Type B pancreatic cell (in vitro differentiated cells): Measurements from ENCODE around the gene FABP3. TPM values are rescaled to one million over a fixed set of nuclear protein-coding genes. Genes with fewer than 3 reads are reported as not detected.

Experiments
- DNase-seq: peaks from one replicate; pipeline ENCODE4 v3.0.0; 2021; ENCODE audit warnings: mixed read lengths; ENCODE audit not compliant: unreplicated experiment; ENCODE audit errors: extremely low spot score
- H3K27ac Mint-ChIP-seq: 2 replicates; pipeline ENCODE4 v1.8.0; 2021; ENCODE audit warnings: mild to moderate bottlenecking, mixed read lengths
- H3K27me3 Mint-ChIP-seq: 2 replicates; pipeline ENCODE4 v1.8.0; 2021; ENCODE audit warnings: mixed read lengths
- H3K36me3 Mint-ChIP-seq: 2 replicates; pipeline ENCODE4 v1.8.0; 2021; ENCODE audit warnings: mixed read lengths
- H3K4me1 Mint-ChIP-seq: one replicate; pipeline ENCODE4 v1.8.0; 2021; ENCODE audit warnings: mixed read lengths; ENCODE audit not compliant: unreplicated experiment
- H3K4me3 Mint-ChIP-seq: 2 replicates; pipeline ENCODE4 v1.8.0; 2021; ENCODE audit warnings: mild to moderate bottlenecking, mixed read lengths
- H3K9me3 Mint-ChIP-seq: 2 replicates; pipeline ENCODE4 v1.8.0; 2021; ENCODE audit warnings: mixed read lengths
- total RNA-seq: library from RNA; stranded (reverse); gene quantifications from 2 replicates; pipeline ENCODE4 v1.2.1, GENCODE V29; 2021; ENCODE audit warnings: low replicate concordance
- TF ChIP-seq, protein P1 (sequence below): fragments of 200-600 bp; sonication (generic); conservative IDR thresholded peaks from 2 replicates; pipeline ENCODE4 v1.5.0; 2021; ENCODE audit warnings: antibody characterized with exemption, mild to moderate bottlenecking

FABP3 gene
- total RNA-seq, 1 donor from 2014 or later, result 16.4 TPM

DNA sequence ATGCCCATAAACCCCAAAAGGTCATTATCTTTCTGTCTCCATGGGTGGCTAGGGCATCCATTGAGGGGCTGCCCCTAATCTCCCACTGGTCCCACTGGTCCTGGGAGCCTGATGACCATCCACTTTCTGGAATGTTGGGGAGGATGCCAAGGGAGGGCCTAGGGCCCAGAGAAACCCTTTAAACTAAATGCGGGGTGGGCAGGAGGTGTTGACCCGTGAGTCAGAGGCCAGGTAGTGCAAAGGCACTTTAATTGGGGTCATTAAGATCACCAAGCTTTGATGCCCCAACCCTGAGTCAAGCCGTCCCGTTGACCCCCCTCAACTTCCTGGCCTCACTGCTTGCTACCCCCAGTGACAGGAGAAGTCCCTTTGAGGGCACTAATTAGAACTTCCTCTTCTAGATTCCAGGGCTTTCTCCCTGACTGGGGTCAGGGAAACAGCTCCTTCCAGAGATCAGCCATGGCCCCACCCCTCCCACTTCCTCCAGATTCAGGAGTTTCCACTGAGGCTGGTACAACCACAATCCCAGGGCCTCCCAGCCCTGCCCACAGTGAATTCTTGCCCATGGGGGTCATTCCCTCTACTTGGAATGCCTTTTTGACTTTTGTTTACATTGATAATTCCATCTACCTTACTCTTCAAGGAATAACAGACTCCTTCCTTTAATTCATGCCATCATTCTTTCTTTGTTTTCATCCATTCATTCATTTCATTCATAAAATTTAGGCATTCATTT lies 24.7 kb upstream of the FABP3 start:
- no peak for DNase-seq
- Mint-ChIP-seq H3K27me3 (no peaks in the 10 kb centered on the region), H3K9me3 (no peaks in the 10 kb centered on the region), H3K4me1 (peaks cover 19% of the 10 kb centered on the region), H3K36me3 (no peaks in the 10 kb centered on the region), H3K27ac (no peak overlapping the region), H3K4me3 (no peak overlapping the region)
- TF ChIP-seq, protein P1, sequence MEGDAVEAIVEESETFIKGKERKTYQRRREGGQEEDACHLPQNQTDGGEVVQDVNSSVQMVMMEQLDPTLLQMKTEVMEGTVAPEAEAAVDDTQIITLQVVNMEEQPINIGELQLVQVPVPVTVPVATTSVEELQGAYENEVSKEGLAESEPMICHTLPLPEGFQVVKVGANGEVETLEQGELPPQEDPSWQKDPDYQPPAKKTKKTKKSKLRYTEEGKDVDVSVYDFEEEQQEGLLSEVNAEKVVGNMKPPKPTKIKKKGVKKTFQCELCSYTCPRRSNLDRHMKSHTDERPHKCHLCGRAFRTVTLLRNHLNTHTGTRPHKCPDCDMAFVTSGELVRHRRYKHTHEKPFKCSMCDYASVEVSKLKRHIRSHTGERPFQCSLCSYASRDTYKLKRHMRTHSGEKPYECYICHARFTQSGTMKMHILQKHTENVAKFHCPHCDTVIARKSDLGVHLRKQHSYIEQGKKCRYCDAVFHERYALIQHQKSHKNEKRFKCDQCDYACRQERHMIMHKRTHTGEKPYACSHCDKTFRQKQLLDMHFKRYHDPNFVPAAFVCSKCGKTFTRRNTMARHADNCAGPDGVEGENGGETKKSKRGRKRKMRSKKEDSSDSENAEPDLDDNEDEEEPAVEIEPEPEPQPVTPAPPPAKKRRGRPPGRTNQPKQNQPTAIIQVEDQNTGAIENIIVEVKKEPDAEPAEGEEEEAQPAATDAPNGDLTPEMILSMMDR, result no peak

DNA sequence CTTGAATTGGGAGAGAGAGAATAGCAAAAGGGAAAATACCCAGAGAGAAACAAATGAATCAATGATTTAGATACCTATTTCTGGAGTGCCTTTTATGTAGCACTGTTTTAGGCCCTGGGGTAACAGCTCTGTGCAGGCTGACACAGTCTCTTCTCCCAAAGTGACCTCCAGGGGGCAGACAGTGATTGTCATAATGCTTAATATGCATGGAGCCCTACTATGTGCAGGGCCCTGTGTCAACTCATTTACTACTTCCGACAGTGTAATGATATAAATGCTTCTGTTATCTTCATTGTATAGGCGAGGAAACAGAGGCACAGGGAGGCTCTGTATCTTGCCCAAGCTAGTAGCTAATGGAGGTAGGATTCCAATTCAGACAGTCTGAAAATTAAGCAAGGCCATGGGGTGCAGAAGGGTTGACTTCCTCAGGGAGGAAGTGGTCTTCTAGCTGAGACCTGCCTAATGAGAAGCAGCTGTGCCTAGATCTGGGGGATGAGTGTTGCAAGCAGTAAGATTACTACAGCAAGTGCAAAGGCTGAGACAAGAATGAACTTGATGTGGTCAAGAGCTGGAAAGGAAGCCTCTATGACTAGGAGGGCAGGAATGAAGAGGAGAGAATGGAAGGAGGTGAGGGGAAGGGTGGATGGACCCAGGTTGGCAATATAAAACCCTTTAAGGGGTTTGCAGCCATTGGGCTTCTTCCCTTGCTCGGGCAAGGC lies 23.9 kb upstream of the FABP3 start:
- TF ChIP-seq, protein P1, result peak; percentile 57
- H3K36me3 Mint-ChIP-seq, result no peaks in the 10 kb centered on the region
- no peak overlapping the region for H3K27ac Mint-ChIP-seq
- DNase-seq, result no peak
- H3K27me3 Mint-ChIP-seq, result no peaks in the 10 kb centered on the region
- H3K9me3 Mint-ChIP-seq, result no peaks in the 10 kb centered on the region
- H3K4me1 Mint-ChIP-seq, result peaks cover 19% of the 10 kb centered on the region
- peak overlapping the region; percentile 7 for H3K4me3 Mint-ChIP-seq

DNA sequence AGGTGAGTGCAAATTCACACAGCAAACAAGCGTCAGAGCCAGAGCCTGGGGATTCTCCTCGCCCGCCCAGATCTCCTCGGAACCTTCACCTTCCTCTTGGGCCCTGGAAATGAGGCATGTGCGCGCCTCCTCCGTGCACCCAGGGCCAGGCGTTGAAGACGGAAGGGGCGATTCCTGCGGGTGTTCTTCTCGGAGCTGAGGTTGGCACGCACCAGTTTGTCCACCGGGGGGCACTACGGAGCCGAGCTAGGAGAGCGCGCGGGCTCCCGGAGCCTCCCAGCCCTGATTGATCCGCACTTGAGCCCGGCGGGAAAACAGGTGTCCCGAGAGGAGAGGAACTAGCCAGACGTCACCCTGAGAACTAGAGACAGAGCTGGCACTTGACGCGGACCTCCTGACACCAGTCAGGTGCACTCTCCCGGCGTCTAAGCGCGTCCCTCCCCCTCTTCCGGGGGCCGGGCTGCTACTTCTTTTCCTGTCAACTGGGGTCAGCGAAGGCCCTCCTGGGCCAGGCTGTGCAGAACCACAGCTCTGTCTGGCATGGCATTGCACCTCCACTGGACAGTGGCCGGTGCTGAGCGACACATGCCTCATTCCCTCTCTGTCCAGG lies 21.8 kb upstream of the FABP3 start:
- Mint-ChIP-seq H3K9me3 (no peaks in the 10 kb centered on the region), H3K27me3 (no peaks in the 10 kb centered on the region), H3K4me1 (peaks cover 25% of the 10 kb centered on the region), H3K36me3 (no peaks in the 10 kb centered on the region), H3K4me3 (peak overlapping the region; percentile 76), H3K27ac (peak overlapping the region; percentile 80)
- TF ChIP-seq, protein P1, result peak; percentile 97
- DNase-seq, result peak; percentile 89

DNA sequence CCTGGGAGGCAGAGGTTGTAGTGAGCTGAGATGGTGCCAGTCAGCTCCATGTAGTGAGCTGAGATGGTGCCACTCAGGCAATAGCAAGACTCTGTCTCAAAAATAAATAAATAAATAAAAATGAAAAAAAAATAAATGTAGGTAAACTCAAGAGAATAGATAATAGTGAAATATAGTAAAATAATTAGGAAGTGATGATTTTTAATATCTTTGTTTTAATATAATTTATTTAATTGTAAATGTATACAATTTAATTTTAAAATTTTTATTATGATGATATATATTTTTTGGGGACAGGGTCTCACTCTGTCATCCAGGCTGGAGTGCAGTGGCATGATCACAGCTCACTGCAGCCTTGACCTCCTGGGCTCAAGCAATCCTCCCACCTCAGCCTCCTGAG lies 20.6 kb upstream of the FABP3 start:
- H3K4me1 Mint-ChIP-seq, result peaks cover 25% of the 10 kb centered on the region
- TF ChIP-seq, protein P1, result no peak
- no peak overlapping the region for H3K4me3 Mint-ChIP-seq
- no peak for DNase-seq
- H3K36me3 Mint-ChIP-seq, result no peaks in the 10 kb centered on the region
- no peak overlapping the region for H3K27ac Mint-ChIP-seq
- H3K27me3 Mint-ChIP-seq, result no peaks in the 10 kb centered on the region
- H3K9me3 Mint-ChIP-seq, result no peaks in the 10 kb centered on the region

DNA sequence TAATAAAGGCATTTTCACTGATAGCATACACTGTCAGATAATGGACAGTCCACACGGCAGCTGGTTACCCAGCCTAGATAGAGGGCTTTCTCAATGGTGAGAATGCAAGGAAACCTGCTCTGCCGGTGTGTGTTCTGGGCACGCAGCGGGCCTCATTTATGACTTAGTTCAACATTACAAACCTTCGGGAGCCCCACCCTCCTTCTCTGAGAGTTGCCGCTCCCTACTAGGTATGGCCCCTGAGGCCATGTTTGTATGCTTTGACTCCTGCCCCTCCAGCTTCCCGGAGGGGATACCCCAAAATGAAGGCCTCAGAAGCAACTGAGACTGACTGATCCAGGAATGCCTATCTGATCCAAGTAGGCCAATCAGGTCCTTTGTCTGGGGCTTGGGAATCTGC lies 17.2 kb upstream of the FABP3 start:
- no peaks in the 10 kb centered on the region for H3K27me3 Mint-ChIP-seq
- peaks cover 13% of the 10 kb centered on the region for H3K4me1 Mint-ChIP-seq
- DNase-seq, result no peak
- no peaks in the 10 kb centered on the region for H3K36me3 Mint-ChIP-seq
- H3K4me3 Mint-ChIP-seq, result peak overlapping the region; percentile 58
- H3K9me3 Mint-ChIP-seq, result no peaks in the 10 kb centered on the region
- H3K27ac Mint-ChIP-seq, result peak overlapping the region; percentile 99
- TF ChIP-seq, protein P1, result no peak
